Measurements from ENCODE around the gene ALS2.
A peak's percentile ranks its signal among the peaks of the same experiment; 100 is the strongest.
"Not testable (repeated sequence)": the region's sequence is repeated elsewhere in the genome, so short reads cannot be mapped to it uniquely, and the experiment has no call there.

The ALS2 gene

DNA sequence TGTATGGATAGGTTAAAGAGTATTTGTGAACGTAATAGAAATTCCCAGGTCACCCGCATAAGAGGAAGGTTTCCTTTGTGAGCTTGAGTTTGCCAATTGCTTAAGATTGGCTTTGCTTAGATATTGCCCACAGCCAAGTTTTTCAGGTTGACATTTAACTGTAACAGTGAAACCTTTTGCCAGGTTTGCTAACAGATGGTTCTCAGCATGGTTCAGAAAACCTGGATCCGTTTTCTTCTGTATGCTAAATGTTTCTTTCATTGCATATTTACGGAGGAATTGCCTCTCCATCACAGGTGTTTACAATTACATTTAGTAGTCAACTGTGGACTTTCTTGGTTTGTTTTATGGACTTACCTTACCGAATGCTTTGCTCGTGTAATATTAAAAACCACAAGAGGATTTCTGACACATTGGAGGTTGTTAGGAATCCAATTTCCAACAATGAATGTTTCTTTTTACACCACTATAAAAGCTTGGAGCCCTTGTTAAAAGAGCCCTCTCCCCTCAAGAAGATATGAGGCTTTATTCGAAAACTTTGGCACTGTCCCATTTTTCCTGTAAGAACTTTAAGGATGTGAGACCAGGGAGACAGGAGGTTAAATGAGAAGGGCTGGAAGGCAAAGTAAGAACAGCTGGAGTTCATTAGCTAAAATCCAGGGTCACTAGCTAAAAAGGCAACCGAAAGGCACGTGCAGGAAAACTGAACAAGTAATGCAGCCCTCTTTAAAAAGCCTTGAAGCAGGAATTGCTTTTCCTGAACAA, 33.4 kb upstream of the ALS2 start:
- H3K27ac ChIP-seq, result no peak overlapping the region
- no peak for TF ChIP-seq ZFX (IDR thresholded peaks at IDR 0.05)
- TF ChIP-seq, protein P1, sequence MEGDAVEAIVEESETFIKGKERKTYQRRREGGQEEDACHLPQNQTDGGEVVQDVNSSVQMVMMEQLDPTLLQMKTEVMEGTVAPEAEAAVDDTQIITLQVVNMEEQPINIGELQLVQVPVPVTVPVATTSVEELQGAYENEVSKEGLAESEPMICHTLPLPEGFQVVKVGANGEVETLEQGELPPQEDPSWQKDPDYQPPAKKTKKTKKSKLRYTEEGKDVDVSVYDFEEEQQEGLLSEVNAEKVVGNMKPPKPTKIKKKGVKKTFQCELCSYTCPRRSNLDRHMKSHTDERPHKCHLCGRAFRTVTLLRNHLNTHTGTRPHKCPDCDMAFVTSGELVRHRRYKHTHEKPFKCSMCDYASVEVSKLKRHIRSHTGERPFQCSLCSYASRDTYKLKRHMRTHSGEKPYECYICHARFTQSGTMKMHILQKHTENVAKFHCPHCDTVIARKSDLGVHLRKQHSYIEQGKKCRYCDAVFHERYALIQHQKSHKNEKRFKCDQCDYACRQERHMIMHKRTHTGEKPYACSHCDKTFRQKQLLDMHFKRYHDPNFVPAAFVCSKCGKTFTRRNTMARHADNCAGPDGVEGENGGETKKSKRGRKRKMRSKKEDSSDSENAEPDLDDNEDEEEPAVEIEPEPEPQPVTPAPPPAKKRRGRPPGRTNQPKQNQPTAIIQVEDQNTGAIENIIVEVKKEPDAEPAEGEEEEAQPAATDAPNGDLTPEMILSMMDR (conservative IDR thresholded peaks at IDR 0.05), result no peak

GRCh38 chr2:201810604-201811003, 29.9 kb upstream of the ALS2 start:
- H3K27ac ChIP-seq, result not testable (repeated sequence)

DNA sequence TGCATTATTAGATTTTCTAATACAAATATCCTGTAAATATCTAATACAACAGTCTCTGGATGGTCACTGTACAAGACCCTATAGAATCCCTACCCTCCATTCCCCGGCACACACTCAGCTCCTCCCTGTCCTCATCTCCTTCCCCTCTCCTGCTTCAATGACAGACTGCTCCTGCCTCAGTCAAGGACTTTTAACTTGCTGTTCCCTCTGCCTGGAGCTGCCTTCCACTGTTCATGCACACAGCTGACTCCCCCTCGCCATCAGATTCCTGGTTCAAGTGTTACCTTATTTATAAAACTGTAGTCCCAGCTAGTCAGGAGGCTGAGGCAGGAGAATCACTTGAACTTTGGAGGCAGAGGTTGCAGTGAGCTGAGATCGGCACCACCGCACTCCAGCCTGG, 28.9 kb upstream of the ALS2 start:
- no peak overlapping the region for H3K27ac ChIP-seq
- TF ChIP-seq, protein P1 (conservative IDR thresholded peaks at IDR 0.05), result no peak
- TF ChIP-seq ZFX (IDR thresholded peaks at IDR 0.05), result no peak

DNA sequence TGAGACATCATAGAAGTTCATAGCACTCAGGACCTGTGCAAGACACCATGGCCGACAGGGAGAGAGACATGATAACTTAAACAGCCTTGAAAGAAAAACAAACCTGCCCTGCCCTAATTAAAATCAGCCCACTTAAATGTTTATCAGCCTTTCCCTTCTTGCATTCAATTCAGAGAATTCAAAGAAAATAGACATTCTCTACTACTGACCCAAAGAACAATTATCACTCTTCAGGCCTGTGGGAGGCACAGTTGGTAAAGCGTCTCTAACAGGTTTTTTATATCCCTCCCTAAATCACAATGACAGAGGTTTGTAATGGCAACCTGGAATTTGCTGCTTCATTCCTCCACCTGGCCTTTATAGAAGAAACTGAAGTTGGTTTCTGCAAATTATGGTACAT, 27.3 kb upstream of the ALS2 start:
- no peak overlapping the region for H3K27ac ChIP-seq
- TF ChIP-seq, protein P1 (conservative IDR thresholded peaks at IDR 0.05), result no peak
- TF ChIP-seq ZFX (IDR thresholded peaks at IDR 0.05), result no peak

DNA sequence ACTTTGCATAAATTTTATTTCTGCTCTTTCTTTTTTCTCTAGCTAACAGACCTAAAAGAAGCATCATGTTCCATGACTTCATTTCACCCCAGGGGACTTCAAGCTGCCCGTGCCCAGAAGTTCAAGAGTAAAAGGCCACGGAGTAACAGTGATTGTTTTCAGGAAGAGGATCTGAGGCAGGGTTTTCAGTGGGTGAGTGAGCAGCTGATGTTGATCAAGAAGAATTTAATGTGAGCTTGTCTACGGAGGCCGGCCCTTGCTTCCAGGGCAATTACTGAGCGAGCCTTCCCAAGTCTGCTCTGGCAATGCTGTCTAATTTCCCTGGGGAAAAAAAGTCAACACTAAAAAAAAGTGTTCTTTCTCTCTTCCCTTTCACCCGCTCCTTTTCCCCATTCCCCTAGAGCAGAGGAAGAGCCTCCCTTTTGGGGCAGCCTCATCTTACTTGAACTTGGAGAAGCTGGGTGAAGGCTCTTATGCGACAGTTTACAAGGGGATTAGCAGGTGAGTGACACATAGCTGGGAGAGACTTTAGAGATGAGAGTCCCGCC, 26.8 kb upstream of the ALS2 start:
- no peak overlapping the region for H3K27ac ChIP-seq
- TF ChIP-seq, protein P1 (conservative IDR thresholded peaks at IDR 0.05), result no peak
- no peak for TF ChIP-seq ZFX (IDR thresholded peaks at IDR 0.05)

DNA sequence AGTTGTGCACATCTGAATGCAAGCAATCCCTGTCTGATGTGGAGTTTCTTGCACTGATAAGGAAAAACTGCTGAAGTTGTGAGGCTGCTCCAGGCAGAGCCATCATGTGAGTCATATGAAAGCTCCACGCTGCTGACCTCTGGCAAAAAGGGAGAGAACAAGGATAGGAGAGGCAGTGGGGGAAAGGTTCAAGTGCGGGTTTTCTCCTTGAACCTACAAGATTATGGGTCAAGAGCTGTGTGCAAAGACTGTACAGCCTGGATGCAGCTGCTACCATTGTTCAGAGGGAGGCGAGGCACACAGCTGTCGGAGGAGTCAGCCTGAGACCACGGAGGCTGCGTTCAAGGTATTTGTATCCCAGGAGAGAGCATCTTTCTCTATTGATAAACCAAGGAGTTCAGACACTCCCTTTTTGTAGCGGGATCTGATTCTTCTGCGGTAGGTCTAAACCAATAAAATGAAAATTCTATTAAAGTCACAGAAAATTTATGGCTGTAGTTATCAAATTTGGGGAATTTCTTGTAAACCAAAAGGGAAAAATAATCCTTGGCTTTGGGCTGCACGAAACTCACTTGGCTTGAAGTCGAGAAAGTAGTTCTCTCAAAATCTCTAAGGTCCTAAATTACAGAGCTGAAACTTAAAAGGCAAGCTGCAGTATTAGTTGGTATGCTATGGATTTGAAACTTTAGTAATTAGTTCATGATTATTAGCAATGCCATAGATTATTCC, 25.9 kb upstream of the ALS2 start, which contains the start of gene CDK15:
Gene CDK15, plus strand, starts transcription at position 96 of the 729 bp plus-strand sequence. Its CDS starts 128 bp downstream, at position 224.
- H3K27ac ChIP-seq, result no peak within 1 kb of the TSS
- no peak for TF ChIP-seq ZFX (IDR thresholded peaks at IDR 0.05)
- TF ChIP-seq, protein P1 (conservative IDR thresholded peaks at IDR 0.05), result no peak

- TF ChIP-seq, protein P1 (conservative IDR thresholded peaks at IDR 0.05), result peak; percentile 18
- H3K27ac ChIP-seq, result not testable (repeated sequence)
These were observed 18.2 kb upstream of the ALS2 start for GRCh38 chr2:201798914-201799285.

Data from C4-2B (cell line).